A549 treated with CORT108297 at 1 μM for 4 hours (cell line): ENCODE data around the gene TRA2A. TPM values are rescaled to one million over a fixed set of nuclear protein-coding genes. Genes with fewer than 3 reads are reported as not detected.

ENCODE experiments used
- total RNA-seq: library from RNA; stranded (reverse); fragments of 200-300 nt; extraction: Qiagen RNA extraction; gene quantifications from 5 replicates; pipeline ENCODE4 v1.2.3, GENCODE V29; 2022

The TRA2A gene
- total RNA-seq = 69.6 to 91.0 TPM (median 71.2 TPM) in 5 replicates

GRCh38 chr7:23531794-23532489, at the start of gene TRA2A:
Gene TRA2A, minus strand, starts transcription at chr7:23531981. Its CDS starts 157 bp downstream, at chr7:23531824.

GRCh38 chr7:23470330-23471105, 61.3 kb downstream of the TRA2A start, which contains the start of gene IGF2BP3:
Gene IGF2BP3, minus strand, starts transcription at chr7:23470491. Its CDS starts 381 bp downstream, at chr7:23470110.

Other genes starting within 250 kb of the TRA2A start
- 70.9 to 88.0 TPM (median 86.3 TPM) in 5 replicates for gene MALSU1, start 232.6 kb downstream of the TRA2A start, total RNA-seq
- gene IGF2BP3, start 61.5 kb downstream of the TRA2A start, total RNA-seq = 19.4 to 30.4 TPM (median 24.1 TPM) in 5 replicates
- 2.9 to 4.0 TPM (median 3.6 TPM) in 5 replicates for gene CCDC126, start 65.4 kb upstream of the TRA2A start, total RNA-seq
- gene FAM221A, start 148.2 kb upstream of the TRA2A start, total RNA-seq = 0.24 to 0.63 TPM (median 0.39 TPM) in 5 replicates
- 0.49 to 0.82 TPM (median 0.62 TPM) in 5 replicates for gene STK31, start 178.2 kb upstream of the TRA2A start, total RNA-seq